HG03196 (cell line): ENCODE results near the gene SLIT3.

Source experiments
- ATAC-seq: cut with Tn5 transposase; IDR thresholded peaks from one replicate; pipeline ENCODE4 v1.9.1; 2021; ENCODE audit not compliant: unreplicated experiment

SLIT3 gene

DNA sequence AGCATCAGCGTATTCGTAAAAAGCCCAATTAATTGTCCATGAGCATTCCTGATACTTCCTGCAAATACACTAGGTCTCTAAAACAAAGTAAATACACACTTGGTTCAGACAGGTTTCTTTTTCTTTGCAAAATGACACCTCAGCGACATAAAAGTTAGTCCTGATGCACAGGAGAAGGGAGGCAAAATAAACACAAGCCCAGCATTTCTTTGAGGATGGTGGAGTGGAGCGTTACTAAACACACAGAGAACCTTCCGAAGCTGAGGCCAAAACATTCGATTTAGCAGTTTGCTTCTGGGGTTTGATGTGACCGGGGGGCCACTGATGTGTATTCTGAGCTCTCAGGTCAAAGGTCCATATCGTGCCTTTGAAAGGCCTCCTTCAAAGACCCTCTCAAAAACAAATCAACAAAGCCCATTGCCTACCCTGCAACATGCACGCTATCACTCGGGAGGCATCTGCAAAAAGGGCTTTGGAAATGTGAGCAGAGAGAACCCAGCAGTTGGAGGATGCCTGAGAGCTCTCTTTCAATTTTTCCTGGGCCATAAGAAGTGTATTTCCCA is 453.3 kb downstream of the SLIT3 start:
- ATAC-seq: no peak

- no peak for ATAC-seq
These were observed 456.0 kb downstream of the SLIT3 start for GRCh38 chr5:168844922-168845296.

- ATAC-seq: no peak
These were observed 456.7 kb downstream of the SLIT3 start for GRCh38 chr5:168844016-168844921.

- ATAC-seq: no peak
These were observed 457.5 kb downstream of the SLIT3 start for GRCh38 chr5:168843277-168844015.

- no peak for ATAC-seq
These were observed 458.3 kb downstream of the SLIT3 start for GRCh38 chr5:168842571-168843205.

DNA sequence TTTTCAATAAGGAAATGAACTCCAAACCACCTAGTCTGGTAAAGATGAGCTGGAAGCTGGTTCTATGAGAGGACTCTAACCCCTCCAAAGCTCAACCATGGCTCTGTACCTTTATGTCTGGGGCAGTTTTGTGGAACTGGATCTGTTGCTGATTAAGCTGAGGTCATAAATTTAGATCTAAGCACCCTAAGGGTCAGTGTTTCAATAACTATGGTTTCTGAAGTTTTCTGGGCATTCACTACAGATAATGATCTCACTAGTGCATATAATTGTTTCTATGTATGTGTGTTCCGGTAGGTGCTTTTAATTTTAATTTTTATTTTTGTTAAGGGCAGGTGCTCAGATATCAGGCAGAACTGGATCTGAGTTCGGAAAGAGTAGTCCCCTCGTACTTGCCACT is 463.1 kb downstream of the SLIT3 start:
- ATAC-seq: no peak

DNA sequence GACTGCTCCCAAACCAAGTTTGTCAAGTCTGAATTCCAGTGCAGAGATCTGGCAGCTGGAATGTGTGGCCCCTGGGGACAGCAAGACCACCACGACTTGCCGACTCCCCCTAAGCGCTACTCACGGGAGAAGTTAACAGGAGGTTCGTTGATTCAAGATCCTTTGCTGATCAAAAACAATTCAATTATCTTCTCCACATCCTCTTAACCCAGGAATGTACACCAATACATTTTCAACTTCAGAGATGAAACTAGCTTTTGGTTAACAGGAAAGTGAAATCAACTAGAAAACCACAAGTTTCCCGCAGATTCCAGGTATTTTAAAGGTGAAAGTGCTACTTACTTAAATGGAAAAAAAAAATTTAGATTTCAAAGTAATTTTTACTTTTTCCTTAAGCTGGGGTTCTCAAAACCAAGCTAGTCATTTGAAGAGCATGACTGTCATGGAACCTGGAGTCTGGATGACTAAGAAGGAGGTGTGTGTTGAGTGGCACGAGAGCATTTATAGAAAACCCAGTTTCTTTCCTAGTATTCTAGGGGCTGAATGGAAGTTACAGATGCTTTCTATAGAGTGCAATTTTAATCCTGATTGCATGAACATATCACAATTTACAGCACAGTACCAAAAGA is 464.2 kb downstream of the SLIT3 start:
- no peak for ATAC-seq

DNA sequence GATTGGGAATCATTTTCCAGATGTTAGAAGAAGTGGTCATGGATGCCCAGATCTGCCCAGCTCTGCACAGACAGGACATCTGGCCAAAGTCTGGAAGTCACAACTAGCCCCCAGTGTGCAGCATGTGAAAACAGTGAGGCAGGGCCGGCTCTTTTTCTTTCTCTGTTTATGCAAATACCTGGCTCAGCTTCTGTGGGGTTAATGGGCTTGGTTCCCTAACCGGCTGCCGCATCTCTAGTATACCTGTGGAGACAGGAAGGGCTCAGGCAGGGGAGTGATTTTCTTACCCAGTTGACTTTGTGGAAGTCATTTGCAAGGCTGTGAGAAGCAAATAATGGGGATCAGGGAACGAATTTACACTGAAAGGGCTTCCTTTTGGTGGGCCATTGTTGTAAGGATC is 467.0 kb downstream of the SLIT3 start:
- no peak for ATAC-seq

- ATAC-seq: no peak
These were observed 467.6 kb downstream of the SLIT3 start for GRCh38 chr5:168833383-168833782.

DNA sequence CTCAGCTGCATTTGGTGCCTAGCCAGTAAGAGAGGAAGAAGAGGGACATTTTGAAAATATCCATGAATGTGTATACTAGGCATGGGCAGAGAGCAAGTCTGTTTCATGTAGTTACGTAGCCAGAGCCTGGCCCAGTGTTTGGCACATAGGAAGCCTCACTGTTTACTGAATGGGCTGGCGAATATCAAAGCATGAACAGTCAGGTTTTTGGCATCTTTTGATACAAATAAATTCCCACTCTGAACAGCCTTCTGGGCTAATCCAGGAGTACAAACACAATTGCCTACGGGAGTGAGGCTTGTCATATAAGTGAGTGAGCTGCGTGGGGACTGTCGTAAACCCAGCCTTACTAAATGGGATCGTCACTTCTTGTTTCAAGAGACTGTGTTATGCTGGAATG is 468.6 kb downstream of the SLIT3 start:
- no peak for ATAC-seq

- no peak for ATAC-seq
These were observed 469.6 kb downstream of the SLIT3 start for GRCh38 chr5:168831383-168831782.

DNA sequence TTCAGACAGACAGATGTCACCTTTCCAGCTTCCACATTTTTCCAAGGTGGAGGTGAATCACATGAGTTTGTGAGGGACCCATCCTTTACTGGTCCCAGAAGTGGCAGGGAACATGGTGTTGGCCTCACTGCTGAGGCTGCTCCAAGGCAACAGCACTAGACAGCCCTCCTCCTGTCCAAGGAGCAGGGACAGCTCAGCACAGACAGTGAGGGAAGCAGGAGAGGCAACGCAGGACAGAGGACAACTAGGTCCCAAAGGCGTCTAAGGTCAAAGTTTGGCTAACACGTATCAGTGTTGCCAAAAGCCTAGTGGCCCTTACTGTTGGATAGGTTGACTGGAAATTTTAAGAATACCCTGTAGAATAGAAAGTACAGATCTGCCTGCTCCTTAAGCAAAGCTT is 470.1 kb downstream of the SLIT3 start:
- no peak for ATAC-seq

- ATAC-seq: no peak
These were observed 471.0 kb downstream of the SLIT3 start for GRCh38 chr5:168829922-168830417.

DNA sequence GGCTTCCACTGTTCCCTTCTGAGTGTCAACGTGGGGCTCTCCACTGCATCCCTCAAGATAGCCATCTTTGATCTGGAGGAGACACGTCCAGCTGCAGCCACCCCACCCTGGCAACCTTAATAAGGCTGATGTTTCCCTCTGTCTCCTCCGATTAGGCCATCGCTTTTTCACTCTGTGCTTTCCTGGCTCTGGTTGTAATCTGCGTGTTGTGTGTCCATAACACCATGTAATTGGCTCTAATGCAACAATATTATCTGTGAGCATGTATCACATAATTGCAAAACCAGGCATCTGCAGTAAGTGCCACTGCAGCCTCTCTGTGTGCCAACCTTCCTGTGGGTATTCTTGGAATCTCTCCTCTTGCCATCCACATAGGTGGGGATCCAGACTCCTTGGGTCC is 471.9 kb downstream of the SLIT3 start:
- no peak for ATAC-seq

DNA sequence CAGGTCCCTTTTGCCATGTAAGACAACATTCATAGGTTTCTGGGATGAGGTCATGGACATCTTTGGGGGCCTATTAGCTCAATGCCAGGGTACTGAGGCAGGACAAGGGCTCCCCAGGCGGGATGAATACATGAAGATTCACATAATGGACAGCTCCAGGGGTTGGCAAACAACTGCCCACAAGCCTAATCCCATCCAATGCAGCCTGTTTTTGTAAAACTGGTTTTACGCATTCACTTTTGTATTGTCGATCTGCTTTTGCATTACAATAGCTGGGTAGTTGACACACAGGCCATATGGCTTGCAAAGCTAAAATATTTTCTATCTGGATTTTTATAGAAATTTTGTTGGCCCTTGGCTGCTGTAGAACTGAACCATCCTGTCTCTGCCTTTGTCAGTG is 473.3 kb downstream of the SLIT3 start:
- no peak for ATAC-seq

- no peak for ATAC-seq
These were observed 474.7 kb downstream of the SLIT3 start for GRCh38 chr5:168826246-168826725.

GRCh38 chr5:168822745-168823281 is 478.1 kb downstream of the SLIT3 start:
- ATAC-seq: no peak

- no peak for ATAC-seq
These were observed 478.6 kb downstream of the SLIT3 start for GRCh38 chr5:168822248-168822744.

DNA sequence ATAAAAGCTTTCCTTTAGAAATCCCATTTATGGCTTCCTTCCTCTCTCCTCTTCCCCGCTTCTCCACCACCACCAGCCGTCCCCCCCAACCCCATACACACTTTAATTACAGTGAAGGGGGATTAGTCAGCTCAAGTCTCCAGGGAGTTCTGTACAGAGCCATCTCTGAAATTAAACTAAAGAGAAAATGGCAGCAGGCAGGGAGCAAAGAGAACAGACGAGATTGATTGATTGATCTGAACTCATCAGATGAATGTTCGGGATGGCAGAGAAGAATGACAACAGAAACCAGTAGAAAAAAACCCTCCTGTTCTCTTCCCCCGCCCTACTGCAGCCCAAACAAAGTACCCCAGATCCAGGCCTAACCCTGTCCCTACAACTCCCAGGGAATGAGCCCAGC is 480.1 kb downstream of the SLIT3 start:
- no peak for ATAC-seq

- ATAC-seq: no peak
These were observed 481.8 kb downstream of the SLIT3 start for GRCh38 chr5:168819004-168819621.
